GM18868 (cell line): ENCODE results near the gene SSR1.

ENCODE experiments used
- ATAC-seq: cut with Tn5 transposase; IDR thresholded peaks from one replicate; pipeline ENCODE4 v1.9.1; 2021; ENCODE audit warnings: mild to moderate bottlenecking, moderate library complexity; ENCODE audit not compliant: unreplicated experiment

Gene SSR1

GRCh38 chr6:7218406-7218988 lies 94.5 kb downstream of the SSR1 start:
- ATAC-seq, result no peak
